Glutamatergic neuron (in vitro differentiated cells): Measurements from ENCODE around the gene TMX3. TPM values are rescaled to one million over a fixed set of nuclear protein-coding genes. Genes with fewer than 3 reads are reported as not detected.

Experiments used
- DNase-seq: peaks from one replicate; pipeline ENCODE4 v3.0.0; 2022
- H3K27ac Mint-ChIP-seq: one replicate; pipeline ENCODE4 v1.8.0; 2020; ENCODE audit warnings: mild to moderate bottlenecking, mixed read lengths, inconsistent platforms; ENCODE audit not compliant: unreplicated experiment
- H3K27me3 Mint-ChIP-seq: one replicate; pipeline ENCODE4 v1.8.0; 2020; ENCODE audit warnings: mild to moderate bottlenecking, moderate library complexity, mixed read lengths, inconsistent platforms; ENCODE audit not compliant: unreplicated experiment
- H3K36me3 Mint-ChIP-seq: one replicate; pipeline ENCODE4 v1.8.0; 2020; ENCODE audit warnings: mild to moderate bottlenecking, mixed read lengths, inconsistent platforms; ENCODE audit not compliant: unreplicated experiment
- H3K4me1 Mint-ChIP-seq: one replicate; pipeline ENCODE4 v1.8.0; 2020; ENCODE audit warnings: mild to moderate bottlenecking, low read depth, mixed read lengths, inconsistent platforms; ENCODE audit not compliant: unreplicated experiment
- H3K4me3 Mint-ChIP-seq: one replicate; pipeline ENCODE4 v1.8.0; 2020; ENCODE audit warnings: mild to moderate bottlenecking, mixed read lengths, inconsistent platforms; ENCODE audit not compliant: unreplicated experiment
- H3K9me3 Mint-ChIP-seq: one replicate; pipeline ENCODE4 v1.8.0; 2020; ENCODE audit warnings: mild to moderate bottlenecking, moderate library complexity, mixed read lengths, inconsistent platforms; ENCODE audit not compliant: unreplicated experiment
- CTCF ChIP-seq: fragments of 200-600 bp; sonication (generic); IDR thresholded peaks from one replicate; pipeline ENCODE4 v1.5.0; 2021; ENCODE audit not compliant: partially characterized antibody, unreplicated experiment
- total RNA-seq: library from RNA; stranded (reverse); fragmentation: NEBNext Ultra II Directional; extraction: Animal tissue kit (Norgen Biotek cat#: 25700); gene quantifications from one replicate; pipeline ENCODE4 v1.2.1, GENCODE V29; 2021; ENCODE audit not compliant: unreplicated experiment

Gene TMX3
- total RNA-seq, 1 donor from 2014 or later = 68.6 TPM

- H3K9me3 Mint-ChIP-seq = no peaks in the 10 kb centered on the region
- H3K27me3 Mint-ChIP-seq = peaks cover 3% of the 10 kb centered on the region
- peak overlapping the region; percentile 93 for H3K4me3 Mint-ChIP-seq
- no peak overlapping the region for H3K27ac Mint-ChIP-seq
- no peak for DNase-seq
- TF ChIP-seq CTCF = no peak
- no peaks in the 10 kb centered on the region for H3K36me3 Mint-ChIP-seq
- H3K4me1 Mint-ChIP-seq = peaks cover 6% of the 10 kb centered on the region
These were observed 1.1 kb downstream of the TMX3 start for GRCh38 chr18:68713796-68714195.

GRCh38 chr18:68713131-68713530, 1.8 kb downstream of the TMX3 start:
- Mint-ChIP-seq H3K27ac (no peak overlapping the region), H3K9me3 (no peaks in the 10 kb centered on the region), H3K27me3 (peaks cover 3% of the 10 kb centered on the region), H3K36me3 (no peaks in the 10 kb centered on the region), H3K4me3 (peak overlapping the region; percentile 76), H3K4me1 (peaks cover 6% of the 10 kb centered on the region)
- no peak for TF ChIP-seq CTCF
- DNase-seq = no peak

GRCh38 chr18:68707646-68708045, 7.3 kb downstream of the TMX3 start:
- H3K4me3 Mint-ChIP-seq = no peak overlapping the region
- DNase-seq = no peak
- H3K27me3 Mint-ChIP-seq = no peaks in the 10 kb centered on the region
- no peaks in the 10 kb centered on the region for H3K4me1 Mint-ChIP-seq
- H3K36me3 Mint-ChIP-seq = no peaks in the 10 kb centered on the region
- H3K9me3 Mint-ChIP-seq = peaks cover 3% of the 10 kb centered on the region
- H3K27ac Mint-ChIP-seq = no peak overlapping the region
- no peak for TF ChIP-seq CTCF

GRCh38 chr18:68705119-68705518, 9.8 kb downstream of the TMX3 start:
- Mint-ChIP-seq H3K9me3 (peaks cover 3% of the 10 kb centered on the region), H3K4me1 (no peaks in the 10 kb centered on the region), H3K4me3 (no peak overlapping the region), H3K27me3 (no peaks in the 10 kb centered on the region), H3K36me3 (no peaks in the 10 kb centered on the region), H3K27ac (no peak overlapping the region)
- TF ChIP-seq CTCF = no peak
- no peak for DNase-seq

- H3K27me3 Mint-ChIP-seq = no peaks in the 10 kb centered on the region
- no peaks in the 10 kb centered on the region for H3K4me1 Mint-ChIP-seq
- DNase-seq = no peak
- no peak for TF ChIP-seq CTCF
- no peak overlapping the region for H3K4me3 Mint-ChIP-seq
- H3K27ac Mint-ChIP-seq = no peak overlapping the region
- H3K9me3 Mint-ChIP-seq = peaks cover 3% of the 10 kb centered on the region
- H3K36me3 Mint-ChIP-seq = no peaks in the 10 kb centered on the region
These were observed 11.6 kb downstream of the TMX3 start for GRCh38 chr18:68703326-68703725.
